OCI-LY7 (cell line): ENCODE data around the gene CCDC85B. TPM values are rescaled to one million over a fixed set of nuclear protein-coding genes. Genes with fewer than 3 reads are reported as not detected.

Source experiments
- BruUV-seq: library from RNA; stranded (reverse); fragments of 400-500 nt; replicated peaks from 2 replicates; lab custom pipeline; 2021; lab: Mats Ljungman, UMichigan
- CTCF ChIA-PET: fragments of 300-600 bp; sonication (Branson Sonifier 250); formaldehyde crosslinking; loops from one replicate; lab custom pipeline; 2022; ENCODE audit warnings: antibody characterized with exemption; ENCODE audit not compliant: unreplicated experiment; lab: Charles Lee
- POLR2A ChIA-PET: fragments of 300-600 bp; sonication (Branson Sonifier 250); formaldehyde crosslinking; loops from one replicate; lab custom pipeline; 2022; ENCODE audit warnings: antibody characterized with exemption; lab: Charles Lee
- DNase-seq: peaks from one replicate; pipeline ENCODE4 v3.0.0-alpha.2; 2015; ENCODE audit warnings: low spot score
- H2AFZ ChIP-seq: fragments of 200-600 bp; sonication (generic), shearing (Covaris generic); 2 replicates; pipeline ENCODE4 v1.6.1; 2014; ENCODE audit warnings: mild to moderate bottlenecking, antibody characterized with exemption, low read length, moderate library complexity
- H3K27ac ChIP-seq: fragments of 200-600 bp; sonication (generic); 2 replicates; pipeline ENCODE4 v1.5.1; 2014; ENCODE audit warnings: mixed run types, low read depth, mild to moderate bottlenecking, moderate library complexity, low read length, inconsistent platforms; ENCODE audit not compliant: poor library complexity, severe bottlenecking
- H3K36me3 ChIP-seq: fragments of 200-600 bp; sonication (generic); 2 replicates; pipeline ENCODE4 v1.6.1; 2014; ENCODE audit warnings: mild to moderate bottlenecking, antibody characterized with exemption, low read length, moderate library complexity, mixed read lengths; ENCODE audit not compliant: insufficient read depth
- H3K4me1 ChIP-seq: fragments of 200-600 bp; sonication (generic); 2 replicates; pipeline ENCODE4 v1.5.1; 2014; ENCODE audit warnings: mild to moderate bottlenecking, low read length; ENCODE audit not compliant: insufficient read depth, poor library complexity, severe bottlenecking
- H3K4me2 ChIP-seq: fragments of 200-600 bp; sonication (generic); 2 replicates; pipeline ENCODE4 v1.6.1; 2014; ENCODE audit warnings: mild to moderate bottlenecking, low read length
- H3K4me3 ChIP-seq: fragments of 200-600 bp; sonication (generic); 2 replicates; pipeline ENCODE4 v1.5.1; 2014; ENCODE audit warnings: mild to moderate bottlenecking, low read depth, low read length; ENCODE audit not compliant: poor library complexity, severe bottlenecking
- H3K79me2 ChIP-seq: fragments of 200-600 bp; sonication (generic); 2 replicates; pipeline ENCODE4 v1.6.1; 2016; ENCODE audit warnings: low read depth, mild to moderate bottlenecking, low read length, moderate library complexity, mixed read lengths; ENCODE audit not compliant: insufficient read depth
- H3K9me2 ChIP-seq: fragments of 200-600 bp; sonication (generic); 2 replicates; pipeline ENCODE4 v1.6.1; 2016; ENCODE audit warnings: mild to moderate bottlenecking, low read length, mixed read lengths; ENCODE audit not compliant: insufficient read depth
- H3K9me3 ChIP-seq: fragments of 200-600 bp; sonication (generic); 2 replicates; pipeline ENCODE4 v1.6.1; 2014; ENCODE audit warnings: mild to moderate bottlenecking, mixed run types, low read length, mixed read lengths
- H4K20me1 ChIP-seq: fragments of 200-600 bp; sonication (generic); 2 replicates; pipeline ENCODE4 v1.6.1; 2014; ENCODE audit warnings: mild to moderate bottlenecking, antibody characterized with exemption, low read length, moderate library complexity, mixed read lengths; ENCODE audit not compliant: insufficient read depth
- CTCF ChIP-seq: fragments of 200-600 bp; sonication (generic); conservative IDR thresholded peaks from 2 replicates; pipeline ENCODE4 v1.5.1; 2014; ENCODE audit warnings: mild to moderate bottlenecking, antibody characterized with exemption, low read length, moderate library complexity, mixed read lengths
- EZH2phosphoT487 ChIP-seq: fragments of 200-600 bp; sonication (generic); IDR thresholded peaks from 2 replicates; pipeline ENCODE4 v1.6.1; 2018; ENCODE audit warnings: low read depth, borderline replicate concordance, mild to moderate bottlenecking, mixed run types, antibody characterized with exemption, low read length, moderate library complexity, mixed read lengths
- intact Hi-C: fragments of 100-400 bp; cut with micrococcal nuclease; formaldehyde crosslinking; loops from one replicate; pipeline ENCODE4 v1.10.0; 2022; ENCODE audit not compliant: unreplicated experiment
- total RNA-seq, 2 experiments: library from RNA; depleted of rRNA in 1 of 2; stranded (reverse); fragments of >200 nt in 1 of 2; shearing (Covaris generic) in 1 of 2; gene quantifications; 2 replicates each; pipeline ENCODE4 v1.2.3, GENCODE V29; 2014 to 2022

The CCDC85B gene
- total RNA-seq, 2 experiments from 2014 or later: 64.1 to 76.7 TPM

GRCh38 chr11:65903715-65904114, 13.2 kb downstream of the CCDC85B start:
- DNase-seq: no peak
- H3K27ac ChIP-seq: no peak overlapping the region
- no peak overlapping the region for H2AFZ ChIP-seq
- H4K20me1 ChIP-seq: no peaks in the 10 kb centered on the region
- H3K36me3 ChIP-seq: no peaks in the 10 kb centered on the region
- H3K79me2 ChIP-seq: no peaks in the 10 kb centered on the region
- no peak overlapping the region for H3K4me3 ChIP-seq
- no peaks in the 10 kb centered on the region for H3K9me3 ChIP-seq
- H3K9me2 ChIP-seq: no peaks in the 10 kb centered on the region
- H3K4me1 ChIP-seq: peaks cover 19% of the 10 kb centered on the region
- POLR2A ChIA-PET: no interaction called here
- intact Hi-C loops: no loop called here
- TF ChIP-seq CTCF (no peak), EZH2phosphoT487 (no peak)
- H3K4me2 ChIP-seq: no peak overlapping the region
- CTCF ChIA-PET: no interaction called here
- no TSS peak for BruUV-seq

- ChIA-PET POLR2A (no interaction called here), CTCF (no interaction called here)
- Histone ChIP-seq H3K4me1 (no peaks in the 10 kb centered on the region), H3K79me2 (no peaks in the 10 kb centered on the region), H2AFZ (no peak overlapping the region), H3K36me3 (no peaks in the 10 kb centered on the region), H3K9me3 (no peaks in the 10 kb centered on the region), H3K4me2 (no peak overlapping the region), H3K4me3 (no peak overlapping the region), H3K27ac (no peak overlapping the region), H3K9me2 (no peaks in the 10 kb centered on the region), H4K20me1 (no peaks in the 10 kb centered on the region)
- intact Hi-C loops: no loop called here
- BruUV-seq: no TSS peak
- DNase-seq: no peak
- TF ChIP-seq CTCF (no peak), EZH2phosphoT487 (no peak)
These were observed 16.1 kb downstream of the CCDC85B start for GRCh38 chr11:65906602-65907001.

GRCh38 chr11:65907878-65908277, 17.4 kb downstream of the CCDC85B start:
- Histone ChIP-seq H4K20me1 (no peaks in the 10 kb centered on the region), H3K4me1 (no peaks in the 10 kb centered on the region), H3K9me3 (no peaks in the 10 kb centered on the region), H3K79me2 (no peaks in the 10 kb centered on the region), H2AFZ (no peak overlapping the region), H3K9me2 (no peaks in the 10 kb centered on the region), H3K4me3 (no peak overlapping the region), H3K27ac (no peak overlapping the region), H3K4me2 (no peak overlapping the region), H3K36me3 (no peaks in the 10 kb centered on the region)
- intact Hi-C loops: no loop called here
- no peak for DNase-seq
- POLR2A ChIA-PET: no interaction called here
- TF ChIP-seq EZH2phosphoT487 (no peak), CTCF (no peak)
- no TSS peak for BruUV-seq
- CTCF ChIA-PET: no interaction called here
